HG02642 (cell line): ENCODE results near the gene ALOXE3.

Experiments
- ATAC-seq: cut with Tn5 transposase; IDR thresholded peaks from one replicate; pipeline ENCODE4 v1.9.1; 2021; ENCODE audit warnings: mild to moderate bottlenecking; ENCODE audit not compliant: unreplicated experiment, poor library complexity

ALOXE3 gene

GRCh38 chr17:8142887-8143580 is 24.7 kb upstream of the ALOXE3 start:
- ATAC-seq = no peak

- ATAC-seq = no peak
Observed at GRCh38 chr17:8142158-8142886, 24.0 kb upstream of the ALOXE3 start.

DNA sequence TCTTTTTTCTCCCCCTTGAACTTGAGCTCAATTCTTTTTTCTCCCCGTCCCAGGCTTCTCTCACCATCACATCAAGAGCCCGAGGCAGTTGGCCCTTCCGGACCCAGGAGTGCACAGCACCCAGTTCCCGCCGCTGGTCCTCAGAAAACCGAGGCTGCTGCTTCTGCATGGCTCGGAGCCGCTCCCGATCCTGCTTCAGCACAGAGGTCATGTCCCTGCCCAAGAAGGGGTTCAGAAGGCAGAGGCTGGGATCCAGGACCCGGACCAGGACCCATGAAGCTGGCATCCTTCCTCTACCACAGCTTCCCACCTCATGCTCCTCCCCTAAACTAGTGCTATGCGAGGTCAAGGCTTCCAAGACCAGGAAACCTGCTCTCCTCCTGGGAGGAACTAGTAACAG is 23.4 kb upstream of the ALOXE3 start:
- ATAC-seq = no peak

DNA sequence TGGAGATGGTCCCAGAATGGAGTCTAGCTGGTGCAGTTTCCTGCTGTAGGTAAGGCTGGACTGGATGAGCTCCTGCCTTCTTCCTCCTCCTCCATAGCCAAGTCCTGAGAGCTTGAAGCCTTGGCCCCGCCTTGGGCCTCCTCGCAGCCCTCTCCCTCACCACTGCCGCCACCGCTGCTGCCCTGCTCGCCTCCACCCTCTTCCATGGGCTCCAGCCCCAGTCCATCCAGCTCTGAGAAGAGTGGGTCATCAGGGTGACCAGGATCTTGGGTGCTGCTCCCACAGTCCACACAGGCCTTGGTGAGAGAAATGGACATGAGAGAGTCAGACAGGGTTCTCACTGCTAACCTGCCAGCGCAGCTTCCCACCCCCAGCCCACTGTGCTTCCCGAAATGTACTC is 22.7 kb upstream of the ALOXE3 start:
- ATAC-seq = no peak

DNA sequence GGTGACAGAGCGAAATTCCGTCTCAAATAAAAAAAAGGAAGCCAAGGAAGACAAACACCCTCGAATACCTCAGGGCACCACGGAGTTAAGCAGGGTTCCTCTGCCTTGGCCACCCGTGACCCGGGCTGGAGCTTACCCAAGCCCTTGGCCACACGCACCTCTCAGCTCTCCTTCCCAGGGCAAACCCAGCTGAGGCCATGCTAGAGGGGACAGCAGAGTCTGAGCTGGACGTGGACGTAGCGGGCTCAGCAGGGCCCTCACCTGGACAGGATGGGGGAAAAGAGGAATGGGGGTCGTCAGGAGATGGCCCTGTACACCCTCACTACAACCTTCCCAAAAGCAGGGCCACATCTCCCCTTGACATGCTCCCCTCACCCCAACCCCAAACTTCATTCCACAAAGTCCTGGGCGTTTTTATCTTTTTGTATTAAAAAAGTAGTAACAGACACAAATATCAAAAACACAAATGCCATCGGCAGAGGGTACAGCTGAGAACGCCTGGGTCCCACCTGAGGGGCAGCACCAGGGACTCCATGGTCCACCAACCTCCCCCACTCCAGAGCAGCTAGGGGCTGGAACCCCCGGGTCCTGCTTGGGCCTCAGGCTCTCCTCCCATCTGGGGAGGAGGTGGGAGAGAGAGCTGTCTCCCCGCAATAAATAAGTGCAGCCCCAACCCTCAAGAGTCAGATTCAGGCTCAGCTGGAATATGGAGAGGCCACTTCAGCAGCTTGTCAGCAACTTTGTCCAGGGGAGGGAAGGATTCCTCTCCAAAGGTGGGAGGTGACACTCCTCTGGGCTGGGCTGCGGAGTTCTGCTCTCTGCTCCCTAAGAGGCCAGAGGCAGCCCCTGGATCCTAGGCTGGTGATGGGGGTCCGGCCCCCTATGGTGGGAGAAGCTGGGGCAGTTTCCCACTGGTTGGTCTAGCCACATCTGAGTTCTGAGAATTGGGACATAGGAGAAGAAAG is 22.0 kb upstream of the ALOXE3 start:
- no peak for ATAC-seq

DNA sequence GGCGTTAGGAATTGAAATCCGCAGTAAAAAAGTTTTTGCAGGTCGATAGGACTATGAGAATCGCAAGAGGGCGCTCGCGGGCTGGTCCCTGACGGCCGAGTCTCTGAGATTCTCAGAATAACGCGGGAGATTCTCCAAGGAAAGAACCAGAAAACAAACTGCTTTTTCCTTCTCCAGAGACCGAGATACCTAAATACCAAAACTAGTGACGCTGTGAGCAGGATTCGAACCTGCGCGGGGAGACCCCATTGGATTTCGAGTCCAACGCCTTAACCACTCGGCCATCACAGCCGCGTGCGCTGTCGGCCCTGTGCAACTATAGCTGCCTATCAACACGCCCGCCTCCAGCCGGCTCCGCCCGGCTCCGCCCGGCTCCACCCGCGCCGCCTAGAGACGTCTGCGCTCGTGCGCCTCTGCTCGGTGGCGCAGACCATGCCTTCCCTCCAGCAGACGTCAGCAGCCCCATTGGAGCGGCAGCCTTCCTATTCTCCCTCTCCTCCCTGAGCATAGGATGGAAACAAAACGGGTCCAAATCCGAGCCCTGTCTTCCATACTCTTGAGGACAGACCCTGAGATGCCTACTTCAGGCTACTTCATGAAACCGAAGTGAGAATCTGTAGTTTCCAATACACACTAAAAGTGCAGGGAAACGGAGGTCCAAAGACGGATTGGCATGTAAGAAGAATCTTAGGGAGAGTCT is 20.5 kb upstream of the ALOXE3 start:
- peak; percentile 91 for ATAC-seq

DNA sequence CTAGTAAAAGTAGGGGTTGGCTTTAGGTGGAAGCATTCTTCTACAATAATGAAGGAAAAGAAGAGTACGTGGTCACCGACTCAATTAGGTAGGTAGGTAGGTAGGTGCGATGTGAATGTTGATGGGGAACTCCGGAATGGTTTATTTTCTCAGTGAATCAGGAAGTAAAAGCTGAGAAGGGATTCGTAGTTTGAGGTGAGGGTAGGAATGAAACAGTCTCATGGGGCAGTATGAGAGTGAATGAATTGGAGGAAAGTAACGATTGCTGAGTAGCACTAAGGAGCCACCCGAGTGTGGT is 20.0 kb upstream of the ALOXE3 start:
- no peak for ATAC-seq

DNA sequence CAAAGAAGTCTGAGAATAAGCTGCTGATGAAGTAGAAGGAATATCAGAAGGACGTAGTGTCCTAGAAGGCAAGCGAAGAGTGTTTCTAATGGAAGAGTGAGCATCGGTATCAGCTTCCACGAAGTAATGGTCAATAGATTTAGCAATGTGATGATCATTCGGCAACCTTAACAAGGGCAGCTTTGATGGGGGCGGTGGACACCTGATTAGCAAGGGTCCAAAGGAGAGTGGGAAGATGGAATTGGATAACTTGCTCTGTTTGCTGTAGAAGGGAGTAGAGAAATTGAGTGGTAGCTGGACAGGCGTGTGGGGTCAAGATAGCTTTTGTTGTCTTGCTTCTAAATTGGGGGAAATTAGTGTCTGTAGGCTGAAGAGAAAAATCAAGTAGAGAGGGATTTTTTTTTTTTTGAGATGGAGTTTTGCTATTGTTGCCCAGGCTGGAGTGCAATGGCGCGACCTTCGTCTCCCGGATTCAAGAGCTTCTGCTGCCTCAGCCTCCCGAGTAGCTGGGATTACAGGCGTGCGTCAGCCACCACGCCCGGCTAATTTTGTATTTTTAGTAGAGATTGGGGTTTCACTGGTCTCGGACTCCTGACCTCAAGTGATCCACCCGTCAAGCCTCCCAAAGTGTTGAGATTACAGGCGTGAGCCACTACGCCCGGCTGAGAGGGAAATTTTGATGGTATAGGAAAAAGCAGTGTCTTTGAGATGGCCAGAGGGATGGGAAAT is 19.5 kb upstream of the ALOXE3 start:
- no peak for ATAC-seq

DNA sequence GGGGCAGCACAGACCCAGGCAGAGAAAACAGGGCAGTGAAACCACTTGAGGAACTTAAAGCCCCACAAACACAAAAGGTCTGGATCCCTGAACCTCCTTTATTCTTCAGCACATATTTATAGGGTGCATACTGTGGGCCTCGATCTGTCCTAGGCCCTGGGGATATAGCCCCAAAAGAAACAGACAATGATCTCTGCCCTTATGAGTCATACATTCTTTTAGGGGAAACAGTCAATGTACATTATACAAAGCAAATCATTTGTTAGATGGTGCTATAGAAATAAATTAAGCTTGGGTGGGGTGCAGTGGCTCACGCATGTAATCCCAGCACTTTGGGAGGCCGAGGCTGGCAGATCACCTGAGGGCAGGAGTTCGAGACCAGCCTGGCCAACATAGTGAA is 15.6 kb upstream of the ALOXE3 start:
- no peak for ATAC-seq

DNA sequence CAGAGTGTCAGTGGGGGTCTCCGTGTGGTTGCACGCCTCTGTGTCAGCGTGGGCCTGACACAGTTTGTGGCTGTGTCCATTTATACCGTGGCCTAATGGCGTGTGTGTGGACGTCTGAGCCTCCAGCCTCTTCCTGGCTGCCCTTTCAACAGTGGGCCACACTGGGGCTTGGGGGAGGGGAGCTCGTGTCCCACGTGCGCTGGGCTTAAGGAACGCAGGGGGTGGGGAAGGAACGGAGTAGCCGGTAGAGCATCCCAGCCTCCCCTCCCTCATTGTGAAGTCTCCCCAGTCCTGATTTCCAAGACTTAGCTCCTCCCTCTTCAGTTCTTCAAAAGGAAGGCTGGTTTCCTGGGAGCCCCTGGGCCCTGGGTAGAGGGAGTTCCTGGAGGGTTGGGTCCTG is 15.1 kb upstream of the ALOXE3 start:
- no peak for ATAC-seq

- no peak for ATAC-seq
Observed at GRCh38 chr17:8131844-8132441, 13.6 kb upstream of the ALOXE3 start.

GRCh38 chr17:8128125-8128784 is 9.9 kb upstream of the ALOXE3 start:
- ATAC-seq = no peak

- ATAC-seq = peak; percentile 39
Observed at GRCh38 chr17:8126491-8127066, 8.3 kb upstream of the ALOXE3 start.

DNA sequence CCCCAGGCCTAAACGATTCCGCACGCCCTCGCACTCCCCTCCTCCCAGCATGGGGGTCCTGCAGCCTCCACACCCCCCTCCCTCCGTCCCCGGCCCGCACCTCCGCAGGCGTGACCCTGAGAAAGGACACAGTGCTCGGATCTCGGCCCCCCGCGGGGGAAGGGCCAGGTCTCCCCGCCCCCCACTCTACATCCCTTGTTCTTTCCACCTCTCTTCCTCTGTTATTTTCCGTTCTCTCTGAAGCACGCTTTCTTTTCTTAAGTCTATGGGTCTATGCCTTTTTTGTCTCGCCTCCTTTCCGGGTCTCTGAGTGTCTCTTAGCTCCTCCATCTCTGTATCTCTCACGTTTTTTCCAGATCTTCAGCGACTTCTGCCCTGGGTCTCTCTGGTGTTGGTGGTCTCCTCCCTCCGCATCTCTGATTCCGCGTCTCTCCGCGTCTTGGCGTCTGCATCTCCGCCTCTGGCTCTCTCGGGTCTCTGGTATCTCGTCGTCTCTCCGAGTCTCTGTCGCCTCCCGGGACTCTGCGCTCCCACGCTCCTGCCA is 7.7 kb upstream of the ALOXE3 start:
- no peak for ATAC-seq

DNA sequence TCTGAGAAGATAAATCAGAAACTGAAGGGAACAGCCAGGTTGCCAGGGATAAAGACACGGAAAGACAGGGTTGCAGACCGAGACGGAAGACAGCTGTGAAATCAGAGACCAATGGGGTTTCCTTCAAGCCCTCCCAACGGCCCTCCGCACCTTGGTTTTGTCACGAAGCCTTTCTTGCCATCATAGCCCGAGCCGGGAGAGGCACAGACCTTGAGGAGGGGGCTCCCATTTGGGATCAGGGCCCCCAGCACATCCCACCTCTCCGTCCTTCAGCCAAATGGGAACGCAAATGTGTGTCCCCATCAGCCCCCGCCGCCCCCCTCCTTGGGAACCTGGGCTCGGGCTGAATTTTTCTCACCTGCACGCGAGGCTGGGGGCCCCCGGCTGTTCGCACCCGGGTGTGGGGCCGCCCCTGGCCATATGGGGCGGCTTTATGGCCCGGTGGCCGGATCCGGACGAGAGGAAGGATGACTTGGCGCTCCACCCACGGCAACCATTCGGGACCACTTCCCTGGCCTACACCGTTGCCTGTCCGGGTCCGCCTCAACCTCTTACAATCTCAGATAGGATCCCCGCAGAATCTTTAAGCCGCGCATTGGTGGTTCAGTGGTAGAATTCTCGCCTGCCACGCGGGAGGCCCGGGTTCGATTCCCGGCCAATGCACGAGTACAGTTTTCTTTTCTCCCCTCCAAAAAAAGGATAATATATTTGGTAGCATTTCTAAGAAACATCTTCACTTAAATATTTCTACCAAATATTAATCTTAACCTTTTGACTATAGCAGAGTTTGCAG is 7.0 kb upstream of the ALOXE3 start:
- ATAC-seq = peak; percentile 29

DNA sequence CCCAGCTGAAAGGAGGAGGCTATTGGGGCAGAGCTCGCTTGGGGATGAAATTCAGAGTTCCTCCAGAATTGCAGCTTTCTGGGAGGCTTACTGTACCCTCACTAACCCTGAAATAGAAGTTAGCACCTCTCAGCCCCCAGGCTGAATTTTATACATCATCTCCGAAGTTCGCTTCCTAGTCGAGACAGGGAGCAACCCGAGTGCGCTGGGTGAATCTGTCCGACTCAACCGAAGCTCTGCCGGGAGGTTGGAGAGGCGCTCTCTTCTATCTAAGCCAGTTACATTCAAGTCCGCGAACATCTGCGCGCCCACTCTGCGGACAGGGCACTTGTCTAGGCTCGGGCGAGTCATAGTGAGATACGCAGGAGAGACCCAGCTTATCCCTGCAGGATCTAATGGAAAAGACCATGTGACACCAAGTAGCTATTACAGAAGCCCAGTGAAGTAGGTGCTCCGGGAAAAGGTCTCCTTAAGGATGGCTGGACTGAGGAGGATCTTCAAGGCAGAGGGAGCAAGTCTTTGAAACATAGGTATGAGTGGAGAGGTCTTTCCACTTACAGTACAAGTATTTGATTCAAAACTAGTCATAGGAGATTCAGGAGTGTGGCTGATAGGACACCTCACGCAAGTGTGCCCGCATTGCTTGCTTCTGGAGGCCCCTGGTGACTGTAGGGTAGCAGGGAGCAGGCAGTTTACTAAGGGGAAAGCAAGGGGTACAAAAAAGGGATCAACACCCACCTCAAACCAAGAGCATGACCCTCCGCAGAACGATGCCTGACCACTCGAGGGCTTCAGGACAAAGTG is 6.2 kb upstream of the ALOXE3 start:
- ATAC-seq = no peak
